ENCODE results near the gene RPS21. TPM values are rescaled to one million over a fixed set of nuclear protein-coding genes. Genes with fewer than 3 reads are reported as not detected.

The RPS21 gene
- total and polyA plus RNA-seq, 2 donors, result 1,987 to 6,072 TPM

GRCh38 chr20:62362590-62362940 lies 24.3 kb upstream of the RPS21 start:
- Histone ChIP-seq H3K27ac (ENCODE audit: low read depth in 1 of 2, low read length in 1 of 2) (no peak overlapping the region), H3K27me3 (ENCODE audit: control insufficient read depth in 2 of 2, insufficient read depth in 1 of 2, low read length in 1 of 2) (peaks cover 26 to 33% of the 10 kb centered on the region in 2 donors), H3K4me1 (ENCODE audit: control insufficient read depth in 2 of 2, insufficient read depth in 2 of 2, low read length in 2 of 2) (peaks cover 0 to 16% of the 10 kb centered on the region in 2 donors), H3K4me3 (ENCODE audit: low read length in 2 of 2) (no peak overlapping the region), H3K9me3 (ENCODE audit: control insufficient read depth in 2 of 2, insufficient read depth in 1 of 2, low read length in 1 of 2) (no peaks in the 10 kb centered on the region), H3K36me3 (ENCODE audit: control insufficient read depth in 2 of 2, insufficient read depth in 2 of 2, low read length in 1 of 2) (no peaks in the 10 kb centered on the region)
- DNase-seq (ENCODE audit: low read depth in 6 of 9, low spot score in 9 of 9), result no peak
- WGBS, result 65% methylated on average over 13 of the region's 13 CpGs

- Histone ChIP-seq H3K4me1 (ENCODE audit: control insufficient read depth in 2 of 2, insufficient read depth in 2 of 2, low read length in 2 of 2) (peaks cover 0 to 15% of the 10 kb centered on the region in 2 donors), H3K9me3 (ENCODE audit: control insufficient read depth in 2 of 2, insufficient read depth in 1 of 2, low read length in 1 of 2) (no peaks in the 10 kb centered on the region), H3K27ac (ENCODE audit: low read depth in 1 of 2, low read length in 1 of 2) (no peak overlapping the region), H3K4me3 (ENCODE audit: low read length in 2 of 2) (no peak overlapping the region), H3K36me3 (ENCODE audit: control insufficient read depth in 2 of 2, insufficient read depth in 2 of 2, low read length in 1 of 2) (no peaks in the 10 kb centered on the region), H3K27me3 (ENCODE audit: control insufficient read depth in 2 of 2, insufficient read depth in 1 of 2, low read length in 1 of 2) (peaks cover 33 to 40% of the 10 kb centered on the region in 2 donors)
- WGBS, result 87% methylated on average over 20 of the region's 20 CpGs
- DNase-seq (ENCODE audit: low read depth in 6 of 9, low spot score in 9 of 9), result no peak
Measured at GRCh38 chr20:62362991-62363919, 23.6 kb upstream of the RPS21 start.

- no peak for DNase-seq (ENCODE audit: low read depth in 6 of 9, low spot score in 9 of 9)
- H3K9me3 ChIP-seq (ENCODE audit: control insufficient read depth in 2 of 2, insufficient read depth in 1 of 2, low read length in 1 of 2), result no peaks in the 10 kb centered on the region
- WGBS, result 87% methylated on average over 22 of the region's 22 CpGs
- H3K4me1 ChIP-seq (ENCODE audit: control insufficient read depth in 2 of 2, insufficient read depth in 2 of 2, low read length in 2 of 2), result peaks cover 0 to 11% of the 10 kb centered on the region in 2 donors
- H3K4me3 ChIP-seq (ENCODE audit: low read length in 2 of 2), result no peak overlapping the region
- peaks cover 42 to 49% of the 10 kb centered on the region in 2 donors for H3K27me3 ChIP-seq (ENCODE audit: control insufficient read depth in 2 of 2, insufficient read depth in 1 of 2, low read length in 1 of 2)
- H3K36me3 ChIP-seq (ENCODE audit: control insufficient read depth in 2 of 2, insufficient read depth in 2 of 2, low read length in 1 of 2), result no peaks in the 10 kb centered on the region
- H3K27ac ChIP-seq (ENCODE audit: low read depth in 1 of 2, low read length in 1 of 2), result no peak overlapping the region
Measured at GRCh38 chr20:62363920-62364851, 22.7 kb upstream of the RPS21 start.

GRCh38 chr20:62364911-62365736 lies 21.8 kb upstream of the RPS21 start:
- Histone ChIP-seq H3K27me3 (ENCODE audit: control insufficient read depth in 2 of 2, insufficient read depth in 1 of 2, low read length in 1 of 2) (peaks cover 51 to 59% of the 10 kb centered on the region in 2 donors), H3K9me3 (ENCODE audit: control insufficient read depth in 2 of 2, insufficient read depth in 1 of 2, low read length in 1 of 2) (no peaks in the 10 kb centered on the region), H3K36me3 (ENCODE audit: control insufficient read depth in 2 of 2, insufficient read depth in 2 of 2, low read length in 1 of 2) (no peaks in the 10 kb centered on the region), H3K4me3 (ENCODE audit: low read length in 2 of 2) (no peak overlapping the region), H3K27ac (ENCODE audit: low read depth in 1 of 2, low read length in 1 of 2) (peak overlapping the region in 1 of 2 donors; percentile 56), H3K4me1 (ENCODE audit: control insufficient read depth in 2 of 2, insufficient read depth in 2 of 2, low read length in 2 of 2) (peaks cover 0 to 10% of the 10 kb centered on the region in 2 donors)
- WGBS, result 88% methylated on average over 27 of the region's 27 CpGs
- no peak for DNase-seq (ENCODE audit: low read depth in 6 of 9, low spot score in 9 of 9)

- Histone ChIP-seq H3K27ac (ENCODE audit: low read depth in 1 of 2, low read length in 1 of 2) (peak overlapping the region in 1 of 2 donors; percentile 66), H3K4me3 (ENCODE audit: low read length in 2 of 2) (peak overlapping the region; percentile 2 to 27), H3K27me3 (ENCODE audit: control insufficient read depth in 2 of 2, insufficient read depth in 1 of 2, low read length in 1 of 2) (peaks cover 55 to 66% of the 10 kb centered on the region in 2 donors), H3K9me3 (ENCODE audit: control insufficient read depth in 2 of 2, insufficient read depth in 1 of 2, low read length in 1 of 2) (no peaks in the 10 kb centered on the region), H3K4me1 (ENCODE audit: control insufficient read depth in 2 of 2, insufficient read depth in 2 of 2, low read length in 2 of 2) (peaks cover 0 to 10% of the 10 kb centered on the region in 2 donors), H3K36me3 (ENCODE audit: control insufficient read depth in 2 of 2, insufficient read depth in 2 of 2, low read length in 1 of 2) (no peaks in the 10 kb centered on the region)
- 56% methylated on average over 10 of the region's 10 CpGs for WGBS
- DNase-seq (ENCODE audit: low read depth in 6 of 9, low spot score in 9 of 9), result no peak
Measured at GRCh38 chr20:62365814-62366369, 21.0 kb upstream of the RPS21 start.

GRCh38 chr20:62366370-62367135 lies 20.4 kb upstream of the RPS21 start:
- H3K9me3 ChIP-seq (ENCODE audit: control insufficient read depth in 2 of 2, insufficient read depth in 1 of 2, low read length in 1 of 2), result no peaks in the 10 kb centered on the region
- peak overlapping the region; percentile 27 to 44 for H3K4me3 ChIP-seq (ENCODE audit: low read length in 2 of 2)
- no peak for DNase-seq (ENCODE audit: low read depth in 6 of 9, low spot score in 9 of 9)
- 3% methylated on average over 72 of the region's 72 CpGs for WGBS
- peaks cover 0 to 10% of the 10 kb centered on the region in 2 donors for H3K4me1 ChIP-seq (ENCODE audit: control insufficient read depth in 2 of 2, insufficient read depth in 2 of 2, low read length in 2 of 2)
- H3K27me3 ChIP-seq (ENCODE audit: control insufficient read depth in 2 of 2, insufficient read depth in 1 of 2, low read length in 1 of 2), result peaks cover 55 to 73% of the 10 kb centered on the region in 2 donors
- no peaks in the 10 kb centered on the region for H3K36me3 ChIP-seq (ENCODE audit: control insufficient read depth in 2 of 2, insufficient read depth in 2 of 2, low read length in 1 of 2)
- H3K27ac ChIP-seq (ENCODE audit: low read depth in 1 of 2, low read length in 1 of 2), result peak overlapping the region in 1 of 2 donors; percentile 66

- Histone ChIP-seq H3K9me3 (ENCODE audit: control insufficient read depth in 2 of 2, insufficient read depth in 1 of 2, low read length in 1 of 2) (no peaks in the 10 kb centered on the region), H3K27me3 (ENCODE audit: control insufficient read depth in 2 of 2, insufficient read depth in 1 of 2, low read length in 1 of 2) (peaks cover 55 to 73% of the 10 kb centered on the region in 2 donors), H3K4me3 (ENCODE audit: low read length in 2 of 2) (peak within 1 kb of the TSS; percentile 27 to 44), H3K27ac (ENCODE audit: low read depth in 1 of 2, low read length in 1 of 2) (peak within 1 kb of the TSS in 1 of 2 donors; percentile 66), H3K4me1 (ENCODE audit: control insufficient read depth in 2 of 2, insufficient read depth in 2 of 2, low read length in 2 of 2) (peaks cover 0 to 10% of the 10 kb centered on the region in 2 donors), H3K36me3 (ENCODE audit: control insufficient read depth in 2 of 2, insufficient read depth in 2 of 2, low read length in 1 of 2) (no peaks in the 10 kb centered on the region)
- no peak for DNase-seq (ENCODE audit: low read depth in 6 of 9, low spot score in 9 of 9)
- WGBS, result under 1% methylated on average over 68 of the region's 70 CpGs
Measured at GRCh38 chr20:62367136-62367632, 19.7 kb upstream of the RPS21 start, which contains the start of gene LAMA5. TSS of gene LAMA5 (minus strand) at chr20:62367312. CDS start at chr20:62367245, 67 bp downstream.

Data from thymus (tissue), 11 donors.